ENCODE results near the gene CREB5.
"Not testable (repeated sequence)": the region's sequence is repeated elsewhere in the genome, so short reads cannot be mapped to it uniquely, and the experiment has no call there.

The CREB5 gene

DNA sequence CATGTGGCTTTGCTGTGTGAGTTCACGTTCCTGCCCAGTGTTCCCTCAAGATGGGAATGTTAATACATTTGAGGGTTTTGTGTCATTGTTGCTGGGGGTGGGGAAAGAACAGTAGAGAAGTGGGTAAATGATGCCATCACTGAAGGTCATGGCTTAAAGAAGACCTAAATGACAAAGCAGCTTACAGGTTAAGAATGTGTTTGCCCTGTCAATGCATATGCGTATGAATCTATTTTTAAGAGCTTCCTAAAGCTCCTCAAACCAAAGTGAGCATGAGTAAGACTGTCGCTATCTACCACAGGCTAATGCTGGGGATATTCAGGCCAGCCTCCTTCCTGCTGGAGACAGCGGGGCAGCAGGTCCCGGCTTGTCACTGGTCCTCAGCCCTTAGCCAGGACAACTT lies 162.9 kb downstream of the CREB5 start:
- DNase-seq (ENCODE audit: low read depth in 2 of 3, low spot score in 2 of 3): no peak

DNA sequence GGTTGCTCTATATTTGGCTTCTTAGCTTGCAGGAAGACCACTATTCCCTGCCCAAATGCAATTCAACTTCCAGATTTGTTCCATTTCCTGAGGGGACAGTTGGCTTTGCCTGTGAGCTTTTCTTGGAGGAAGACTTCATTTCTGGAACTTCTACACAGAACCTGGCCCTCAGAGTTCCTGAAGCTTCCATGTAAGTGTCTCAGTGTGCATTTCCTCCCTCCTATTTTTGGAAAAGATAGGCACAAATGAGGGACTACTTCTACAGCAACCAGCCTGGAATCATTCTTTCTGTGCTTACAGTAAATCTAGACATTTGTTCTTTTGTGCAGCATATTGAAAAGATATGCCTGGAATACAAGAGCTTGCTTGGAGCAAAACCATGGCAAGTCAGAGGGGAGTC lies 164.3 kb downstream of the CREB5 start:
- no peak for DNase-seq (ENCODE audit: low read depth in 2 of 3, low spot score in 2 of 3)

DNA sequence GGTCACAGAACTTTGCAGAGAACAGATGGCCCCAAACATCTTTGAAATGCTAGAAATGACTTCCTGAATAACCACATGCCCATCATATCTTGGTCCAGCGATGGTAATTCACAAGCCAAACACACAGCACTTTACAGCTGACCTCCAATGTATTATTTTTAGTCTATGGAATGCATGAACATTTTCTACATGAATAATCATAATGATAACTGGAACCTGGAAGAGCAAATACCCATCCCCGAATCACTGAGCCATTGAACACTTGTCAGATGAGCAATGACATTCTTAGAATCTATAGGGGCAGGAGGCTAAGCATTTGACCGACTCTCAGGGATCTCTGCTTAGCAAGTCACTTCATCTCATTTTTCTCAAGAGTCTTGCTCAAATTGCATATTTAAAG lies 167.3 kb downstream of the CREB5 start:
- DNase-seq (ENCODE audit: low read depth in 2 of 3, low spot score in 2 of 3): no peak

DNA sequence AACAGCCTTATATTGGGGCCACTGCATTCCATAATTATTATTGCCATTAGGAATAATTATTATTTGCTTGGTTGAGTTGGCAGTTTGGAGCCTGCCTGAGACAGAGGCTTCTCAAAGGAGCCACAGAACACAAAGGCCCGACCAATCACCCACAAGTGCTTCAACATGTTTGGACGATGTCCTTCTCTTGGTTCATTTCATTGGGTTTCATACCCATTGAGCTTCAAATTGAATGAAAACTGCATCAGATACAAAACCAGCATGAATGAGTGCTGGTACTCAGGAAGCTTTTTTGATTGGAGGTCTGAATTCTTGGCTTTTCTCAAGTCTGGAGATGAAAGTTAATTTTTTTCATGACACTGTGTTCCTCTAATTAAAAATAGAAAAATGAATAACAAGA lies 168.3 kb downstream of the CREB5 start:
- DNase-seq (ENCODE audit: low read depth in 2 of 3, low spot score in 2 of 3): no peak

DNA sequence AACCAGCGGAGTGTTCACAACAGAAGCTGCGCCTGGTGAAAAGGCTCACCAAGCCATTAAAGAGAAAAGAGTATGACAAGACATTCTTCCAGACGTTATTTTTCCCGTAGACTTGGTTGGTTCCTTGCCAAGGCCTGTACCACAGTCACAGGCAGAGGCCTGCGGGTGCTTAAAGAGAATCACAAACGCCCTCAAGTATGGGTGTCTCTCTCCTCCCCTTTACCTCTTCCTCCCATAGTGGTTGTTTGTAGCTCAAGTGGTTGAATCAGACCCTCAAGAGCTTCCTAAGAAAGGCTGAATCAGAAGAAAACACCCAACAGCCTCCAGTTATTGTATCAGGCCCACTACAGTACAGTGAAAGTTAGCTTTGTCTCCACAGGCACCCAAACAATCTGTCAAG lies 169.0 kb downstream of the CREB5 start:
- no peak for DNase-seq (ENCODE audit: low read depth in 2 of 3, low spot score in 2 of 3)

DNA sequence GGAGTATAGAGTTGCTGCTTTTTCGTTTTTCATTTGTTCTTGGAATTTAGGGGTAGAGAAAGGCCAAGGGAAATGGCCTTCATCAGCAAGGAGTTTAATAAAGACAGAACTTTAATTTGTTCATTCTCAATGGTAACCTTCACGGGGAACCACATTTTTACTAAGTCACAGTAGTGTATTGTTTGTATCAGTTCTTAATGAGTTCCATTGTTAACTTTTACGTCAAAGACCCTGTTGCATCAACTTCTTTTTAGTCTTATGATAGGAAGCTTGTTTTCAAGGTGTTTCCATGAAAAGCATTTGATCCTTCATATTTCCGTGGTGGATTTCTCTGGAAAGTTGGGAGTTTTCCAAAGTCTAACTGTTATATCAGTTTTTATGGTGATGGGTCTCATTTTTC lies 169.9 kb downstream of the CREB5 start:
- no peak for DNase-seq (ENCODE audit: low read depth in 2 of 3, low spot score in 2 of 3)

DNA sequence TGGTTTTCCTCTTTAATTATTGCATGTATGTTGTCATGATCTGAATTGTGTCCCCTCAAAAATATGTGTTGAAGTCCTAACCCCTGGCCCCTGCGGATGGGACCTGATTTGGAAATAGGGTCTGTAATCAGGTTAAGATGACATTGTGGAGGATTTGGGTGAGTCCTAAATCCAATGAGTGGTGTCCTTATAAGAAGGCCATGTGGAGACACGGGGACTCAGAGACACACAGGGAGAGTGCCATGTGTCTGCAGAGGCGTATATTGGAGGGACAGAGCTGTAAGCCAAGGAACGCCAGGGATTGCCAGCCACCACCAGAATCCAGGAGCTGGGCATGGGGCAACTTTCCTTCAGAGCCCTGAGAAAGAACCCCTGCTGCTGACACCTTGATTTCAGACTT lies 171.9 kb downstream of the CREB5 start:
- DNase-seq (ENCODE audit: low read depth in 2 of 3, low spot score in 2 of 3): no peak

DNA sequence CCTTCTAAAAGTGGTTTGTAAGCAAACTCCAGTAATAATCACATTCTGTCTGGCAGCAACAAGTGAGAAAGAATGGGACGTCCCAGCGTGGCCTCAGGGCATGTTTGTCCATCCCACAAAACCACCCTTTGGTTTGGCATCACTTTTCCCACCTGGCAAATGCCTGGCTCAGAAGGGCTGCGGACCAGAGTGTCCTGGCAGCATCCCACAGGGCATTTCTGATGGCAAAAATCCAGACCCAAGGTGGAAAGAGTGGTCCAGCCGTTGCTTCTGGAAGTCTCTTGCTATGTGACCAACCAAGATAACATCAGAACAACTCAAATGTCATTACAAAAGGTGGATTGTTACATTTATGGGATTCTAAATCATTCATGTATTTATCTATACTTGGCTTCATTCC lies 174.4 kb downstream of the CREB5 start:
- DNase-seq (ENCODE audit: low read depth in 2 of 3, low spot score in 2 of 3): no peak

DNA sequence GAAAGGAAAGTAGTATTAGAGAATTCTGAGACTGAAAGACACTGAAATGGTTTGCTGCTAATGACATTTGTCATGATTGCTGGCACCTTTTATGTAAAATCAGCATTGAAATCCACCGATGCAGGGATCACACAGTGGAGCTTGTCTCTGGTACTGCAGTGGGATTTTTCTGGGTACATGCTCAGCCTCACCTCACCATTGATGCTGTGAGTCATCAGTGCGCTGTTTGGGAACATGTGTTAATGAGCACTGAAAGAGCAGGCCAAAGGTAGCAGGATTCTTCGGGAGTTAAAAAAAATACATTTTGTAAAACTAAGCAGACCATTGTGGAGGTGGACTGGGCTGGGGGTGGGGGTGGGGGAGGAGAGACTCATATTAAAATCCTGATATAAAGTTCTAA lies 174.9 kb downstream of the CREB5 start:
- DNase-seq (ENCODE audit: low read depth in 2 of 3, low spot score in 2 of 3): no peak

DNA sequence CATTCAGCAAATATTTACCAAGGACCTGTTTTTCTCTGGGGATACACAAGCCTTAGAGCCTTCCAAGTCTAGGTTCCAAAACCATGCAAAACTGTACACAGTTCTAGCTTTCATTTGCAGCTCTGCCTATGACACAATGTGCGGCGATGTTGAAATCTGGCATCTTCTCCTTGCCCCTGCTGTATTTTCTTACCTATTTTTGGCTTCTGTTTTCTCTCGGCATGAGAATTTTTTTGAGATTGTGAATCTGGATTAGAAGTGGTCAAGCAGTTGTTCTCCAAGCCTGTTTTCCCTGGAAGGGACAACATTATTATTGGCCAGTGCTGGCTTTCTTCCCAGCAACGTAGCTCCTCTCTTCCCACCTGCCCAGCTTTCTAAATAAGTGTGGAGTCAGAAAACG lies 176.3 kb downstream of the CREB5 start:
- no peak for DNase-seq (ENCODE audit: low read depth in 2 of 3, low spot score in 2 of 3)

DNA sequence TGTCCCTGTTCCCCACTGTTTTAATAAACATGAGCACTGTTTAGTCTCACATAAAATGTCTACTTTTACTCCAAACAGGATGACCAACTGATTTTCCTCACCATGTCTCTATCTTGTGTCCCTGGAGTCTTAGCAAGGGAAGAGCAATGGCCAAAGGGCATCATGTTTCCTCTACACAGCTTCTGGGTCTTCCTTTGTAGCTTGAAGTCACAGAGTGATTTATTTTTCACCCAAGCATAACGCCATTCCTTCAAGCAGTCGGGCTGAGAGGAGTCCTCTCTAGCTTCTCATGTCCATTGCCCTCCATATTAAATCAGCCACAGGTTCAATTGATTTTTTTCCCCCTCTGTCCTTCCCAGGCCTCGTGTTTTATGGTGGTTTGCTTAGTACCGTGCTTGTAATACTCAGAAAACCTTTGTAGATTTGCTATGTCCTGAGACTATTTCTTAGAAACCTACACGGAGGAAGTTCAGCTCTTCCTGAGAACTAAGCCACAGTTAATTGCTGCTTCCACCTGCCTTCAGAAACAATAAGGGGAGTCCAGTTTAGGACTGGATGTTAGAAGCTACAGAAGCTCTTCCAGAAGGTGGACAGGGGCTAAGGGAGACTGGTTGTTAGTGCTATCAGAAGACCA lies 178.8 kb downstream of the CREB5 start:
- no peak for DNase-seq (ENCODE audit: low read depth in 2 of 3, low spot score in 2 of 3)

DNA sequence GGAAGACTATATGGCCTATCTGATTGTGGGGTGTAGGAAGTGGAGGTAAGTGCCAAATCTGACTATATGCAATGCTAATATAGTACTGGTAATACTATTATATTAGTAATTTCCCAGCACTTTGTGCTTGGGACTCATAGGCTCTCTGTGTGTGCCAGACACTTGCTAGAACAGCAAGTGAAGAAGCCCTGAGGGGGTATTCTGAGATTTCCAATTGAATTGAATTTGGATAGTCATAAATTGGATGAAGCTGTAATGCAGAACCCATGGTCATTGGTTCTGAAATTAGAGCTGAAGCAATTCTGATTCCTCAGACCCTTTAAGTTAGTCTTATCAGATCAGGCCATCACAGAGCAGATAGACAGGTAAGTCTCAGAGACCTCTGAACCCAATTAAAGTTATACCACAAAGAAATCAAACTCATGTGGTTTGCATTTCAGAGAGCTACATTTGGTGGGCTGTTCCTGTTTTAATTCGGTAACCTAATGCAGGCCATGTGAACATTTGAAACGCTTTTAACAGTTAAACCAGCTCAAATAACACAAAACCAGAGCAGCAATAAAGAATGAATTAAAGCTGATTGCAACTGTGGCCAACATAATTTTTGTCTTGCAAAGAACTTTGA lies 179.5 kb downstream of the CREB5 start:
- no peak for DNase-seq (ENCODE audit: low read depth in 2 of 3, low spot score in 2 of 3)

DNA sequence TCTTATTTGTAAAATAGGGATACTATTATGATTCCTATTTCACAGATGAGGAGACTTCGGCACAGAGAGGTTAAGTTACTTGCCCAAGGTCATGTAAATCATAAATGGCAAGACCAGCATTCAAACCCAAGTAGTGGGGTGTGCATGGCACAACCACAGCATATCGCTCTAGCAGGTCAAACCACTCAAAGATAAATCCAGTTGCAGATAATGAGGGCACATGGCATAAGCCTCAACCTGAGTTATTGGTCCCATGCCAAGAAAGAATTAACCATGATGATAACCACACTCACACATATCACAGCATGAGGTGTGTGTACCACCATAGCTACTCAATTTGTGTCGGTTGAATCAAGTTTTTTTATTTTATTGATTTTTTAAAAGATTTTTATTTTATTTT lies 180.5 kb downstream of the CREB5 start:
- DNase-seq (ENCODE audit: low read depth in 2 of 3, low spot score in 2 of 3): no peak

DNA sequence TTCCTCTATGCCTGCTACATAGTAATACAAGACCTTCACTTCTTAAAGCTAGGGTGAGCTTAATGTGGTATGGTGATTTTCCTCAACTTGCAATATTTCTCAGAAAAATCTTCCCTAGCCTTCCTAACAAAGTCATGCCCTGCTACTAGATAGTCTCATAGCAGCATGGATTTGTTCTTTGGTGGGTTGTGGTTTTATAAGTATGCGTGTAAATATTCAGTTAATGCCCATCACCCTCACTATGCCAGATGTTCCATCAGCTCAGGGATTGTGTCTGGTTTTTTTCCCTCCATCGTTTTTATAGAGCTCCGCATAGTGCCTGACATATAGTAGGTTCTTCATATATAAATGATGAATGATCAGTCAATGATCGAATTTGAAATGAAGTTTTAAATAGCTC lies 182.8 kb downstream of the CREB5 start:
- no peak for DNase-seq (ENCODE audit: low read depth in 2 of 3, low spot score in 2 of 3)

DNA sequence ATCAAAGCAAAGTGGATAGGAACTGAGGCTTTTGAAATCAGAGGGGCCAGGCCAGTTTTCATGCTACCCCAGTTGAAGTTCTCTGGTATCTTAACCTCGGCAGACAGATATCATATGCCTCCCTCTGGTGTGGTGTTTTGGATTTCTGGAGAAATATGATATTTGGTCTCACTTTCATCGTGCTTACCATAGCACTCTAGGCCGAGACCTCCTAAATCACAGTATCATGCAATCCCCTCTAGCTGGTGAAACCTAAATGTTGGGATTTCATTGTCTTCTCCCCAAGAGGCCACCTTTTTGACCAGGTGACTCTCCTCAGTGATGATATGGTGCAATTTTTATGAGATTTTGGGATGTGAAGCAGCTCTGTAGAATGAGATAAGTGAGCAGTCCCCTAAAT lies 183.5 kb downstream of the CREB5 start:
- DNase-seq (ENCODE audit: low read depth in 2 of 3, low spot score in 2 of 3): no peak

DNA sequence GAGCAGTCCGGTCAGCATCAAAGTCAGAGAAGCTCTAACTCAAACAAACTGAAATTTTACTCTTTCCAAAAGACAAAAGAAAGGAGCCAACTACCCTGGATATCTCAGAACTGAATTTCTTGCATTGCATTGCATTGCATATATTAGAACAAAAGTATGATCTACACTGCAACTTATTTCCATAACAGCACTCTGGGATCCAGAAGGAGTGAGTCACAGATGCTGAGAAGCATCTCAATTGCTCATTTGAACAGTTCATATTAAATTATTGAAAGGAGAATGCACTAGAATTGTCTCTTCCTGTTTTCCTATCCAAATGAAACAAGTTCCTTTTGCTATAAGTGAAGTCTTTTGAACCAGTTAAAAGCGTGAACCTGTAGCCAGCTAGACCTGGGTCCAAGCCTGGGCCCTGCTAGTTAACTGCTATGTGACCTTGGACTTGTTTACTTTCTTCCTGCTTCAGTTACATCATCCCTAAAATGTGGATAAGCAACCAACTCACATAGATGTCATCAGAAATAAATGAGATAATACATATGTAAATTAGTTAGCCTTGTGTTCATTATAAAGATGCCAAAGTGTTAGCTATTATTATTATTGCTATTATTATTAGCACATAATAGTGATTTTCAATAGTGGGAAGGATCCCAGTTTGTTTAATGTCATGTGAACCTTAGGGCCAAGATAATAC lies 184.1 kb downstream of the CREB5 start:
- DNase-seq (ENCODE audit: low read depth in 2 of 3, low spot score in 2 of 3): no peak

DNA sequence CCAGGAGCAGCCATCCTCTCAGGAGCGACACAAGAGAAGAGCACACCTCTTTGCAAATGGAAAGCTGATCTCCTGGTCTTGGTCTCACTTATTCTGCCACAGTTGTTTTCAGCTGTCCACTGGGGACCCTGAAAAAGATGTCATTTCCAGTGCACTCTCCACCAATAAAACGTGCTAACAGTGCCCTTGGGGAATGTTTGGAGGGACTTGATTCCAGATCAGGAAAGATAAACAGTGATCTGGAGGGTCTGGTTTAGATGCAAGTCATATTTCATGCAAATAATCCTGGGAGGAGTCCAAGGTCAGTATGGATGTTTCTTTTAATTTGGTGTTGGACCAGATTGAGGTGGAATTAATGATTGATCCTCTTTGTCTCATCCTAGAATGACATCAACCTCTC lies 185.0 kb downstream of the CREB5 start:
- DNase-seq (ENCODE audit: low read depth in 2 of 3, low spot score in 2 of 3): no peak

DNA sequence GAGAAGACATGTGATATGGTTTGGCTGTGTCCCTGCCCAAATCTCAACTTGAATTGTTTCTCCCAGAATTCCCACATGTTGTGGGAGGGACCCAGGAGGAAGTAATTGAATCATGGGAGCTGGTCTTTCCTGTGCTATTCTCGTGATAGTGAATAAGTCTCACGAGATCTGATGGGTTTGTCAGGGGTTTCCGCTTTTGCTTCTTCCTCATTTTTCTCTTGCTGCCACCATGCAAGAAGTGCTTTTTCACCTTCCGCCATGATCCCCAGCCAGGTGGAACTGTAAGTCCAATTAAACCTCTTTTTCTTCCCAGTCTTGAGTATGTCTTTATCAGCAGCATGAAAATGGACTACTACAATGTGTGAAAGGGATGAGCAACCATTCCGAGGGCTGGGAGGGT lies 185.7 kb downstream of the CREB5 start:
- DNase-seq (ENCODE audit: low read depth in 2 of 3, low spot score in 2 of 3): not testable (repeated sequence)

DNA sequence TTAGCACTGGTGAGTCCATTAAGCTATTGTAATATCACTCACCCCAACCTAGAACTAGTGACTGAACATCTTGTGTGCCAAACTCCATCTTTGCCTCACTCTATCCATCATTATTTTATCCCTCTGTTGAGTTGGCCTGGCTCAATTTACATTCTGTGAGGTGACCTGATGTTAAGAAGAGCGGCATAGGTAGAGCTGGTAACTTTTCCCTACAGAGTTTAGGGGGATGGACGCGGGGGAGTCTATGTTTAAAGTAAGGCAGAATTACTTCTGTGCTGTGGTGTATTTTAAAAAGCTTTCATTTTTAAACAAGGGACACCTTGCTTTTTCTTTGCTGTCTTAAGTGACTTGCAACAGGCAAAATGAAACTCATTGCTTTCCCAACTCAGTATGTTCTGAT lies 186.3 kb downstream of the CREB5 start:
- no peak for DNase-seq (ENCODE audit: low read depth in 2 of 3, low spot score in 2 of 3)

DNA sequence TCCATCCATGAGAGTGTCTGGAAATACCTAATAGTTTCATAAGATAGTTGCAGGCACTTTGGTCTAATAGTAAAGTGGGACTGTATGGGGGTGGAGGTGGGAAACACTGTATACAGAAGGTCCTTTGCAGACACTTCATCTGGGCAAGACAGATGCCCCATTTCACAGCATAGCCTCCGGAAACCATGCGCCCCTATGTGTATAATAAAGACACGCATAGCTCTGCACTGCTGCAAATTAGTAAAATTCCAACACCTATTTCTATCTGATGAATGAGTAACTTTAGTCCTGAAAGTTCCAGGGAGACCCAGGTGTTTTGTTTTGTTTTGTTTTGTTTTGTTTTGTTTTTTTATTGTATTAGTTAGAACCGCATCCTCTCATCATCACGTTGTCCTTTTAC lies 187.1 kb downstream of the CREB5 start:
- DNase-seq (ENCODE audit: low read depth in 2 of 3, low spot score in 2 of 3): no peak

DNA sequence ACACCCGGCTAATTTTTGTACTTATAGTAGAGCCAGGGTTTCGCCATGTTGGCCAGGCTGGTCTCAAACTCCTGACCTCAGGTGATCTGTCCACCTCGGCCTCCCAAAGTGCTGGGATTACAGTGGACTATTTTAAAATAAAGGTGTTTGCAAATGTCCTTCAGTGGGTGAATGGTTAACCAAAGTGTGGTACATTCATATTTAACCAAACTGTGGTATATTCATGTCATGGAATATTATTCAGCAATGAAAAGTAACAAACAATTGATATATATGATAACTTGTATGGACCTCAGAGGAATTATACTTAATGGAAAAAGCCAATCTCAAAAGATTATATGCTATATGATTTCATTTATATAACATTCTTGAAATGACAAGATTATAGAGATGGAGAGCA lies 190.0 kb downstream of the CREB5 start:
- no peak for DNase-seq (ENCODE audit: low read depth in 2 of 3, low spot score in 2 of 3)

DNA sequence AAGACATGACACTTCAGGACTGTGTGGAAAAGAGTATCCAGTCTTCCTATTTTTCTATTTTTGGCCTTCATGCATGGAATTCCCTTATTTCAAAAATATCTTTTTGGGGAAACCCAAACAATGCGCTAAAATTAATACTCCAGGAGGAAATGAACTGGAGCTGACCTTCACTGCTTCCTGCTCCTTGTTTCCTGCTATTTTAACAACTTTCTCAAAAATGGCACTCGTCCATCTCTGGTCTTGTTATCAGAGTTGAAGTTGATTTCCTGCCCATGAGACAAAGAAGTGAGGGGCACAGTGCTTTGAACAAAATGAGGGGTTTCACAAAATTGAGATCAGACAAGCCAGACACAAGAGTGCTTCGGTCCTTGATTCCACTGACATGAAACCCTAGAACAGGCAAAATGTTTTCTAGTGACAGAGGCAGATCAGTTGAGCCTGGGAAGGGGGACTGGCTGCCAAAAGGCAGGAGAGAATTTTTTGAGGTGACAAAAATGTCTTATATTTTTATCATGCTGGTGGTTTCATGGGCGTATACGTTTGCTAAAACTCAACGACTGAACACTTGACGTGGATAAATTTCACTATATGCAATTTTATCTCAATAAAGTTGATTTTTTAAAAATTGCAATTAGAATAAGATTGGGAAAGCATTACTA lies 193.2 kb downstream of the CREB5 start:
- DNase-seq (ENCODE audit: low read depth in 2 of 3, low spot score in 2 of 3): no peak
